KMS-11 (cell line): ENCODE results near the gene ITLN2.

Experiments used
- H2AFZ ChIP-seq: fragments of 200-600 bp; sonication (generic); 2 replicates; pipeline ENCODE4 v1.6.1; 2016; ENCODE audit warnings: antibody characterized with exemption, mixed run types, low read depth
- H3K27ac ChIP-seq: fragments of 200-600 bp; sonication (generic); 2 replicates; pipeline ENCODE4 v1.6.1; 2016; ENCODE audit warnings: mild to moderate bottlenecking, mixed run types
- H3K27me3 ChIP-seq: fragments of 200-600 bp; sonication (generic); 2 replicates; pipeline ENCODE4 v1.6.1; 2017; ENCODE audit warnings: mild to moderate bottlenecking, low read depth, mixed run types, moderate library complexity; ENCODE audit not compliant: insufficient read depth
- H3K36me3 ChIP-seq: fragments of 200-600 bp; sonication (generic); 2 replicates; pipeline ENCODE4 v1.6.1; 2017; ENCODE audit warnings: mild to moderate bottlenecking, mixed run types; ENCODE audit not compliant: insufficient read depth
- H3K4me1 ChIP-seq: fragments of 200-600 bp; sonication (generic); 2 replicates; pipeline ENCODE4 v1.6.1; 2016; ENCODE audit warnings: mild to moderate bottlenecking, low read depth, mixed run types; ENCODE audit not compliant: poor library complexity, severe bottlenecking
- H3K4me2 ChIP-seq: fragments of 200-600 bp; sonication (generic); 2 replicates; pipeline ENCODE4 v1.7.0; 2016; ENCODE audit warnings: mild to moderate bottlenecking, mixed run types
- H3K4me3 ChIP-seq: fragments of 200-600 bp; sonication (generic); IDR thresholded peaks from 2 replicates; pipeline ENCODE4 v1.6.1; 2017; ENCODE audit warnings: low read depth, low read length, mixed read lengths; ENCODE audit not compliant: insufficient read depth
- H3K79me2 ChIP-seq: fragments of 200-600 bp; sonication (generic); 2 replicates; pipeline ENCODE4 v1.6.1; 2016; ENCODE audit warnings: low read depth, mixed run types; ENCODE audit not compliant: insufficient read depth
- H3K9ac ChIP-seq: fragments of 200-600 bp; sonication (generic); 2 replicates; pipeline ENCODE4 v1.6.1; 2016; ENCODE audit warnings: mild to moderate bottlenecking, mixed run types
- H4K20me1 ChIP-seq: fragments of 200-600 bp; sonication (generic); 2 replicates; pipeline ENCODE4 v1.6.1; 2016; ENCODE audit warnings: mild to moderate bottlenecking, mixed run types; ENCODE audit not compliant: insufficient read depth
- CTCF ChIP-seq: fragments of 200-600 bp; sonication (generic); conservative IDR thresholded peaks from 2 replicates; pipeline ENCODE4 v1.6.1; 2017; ENCODE audit warnings: low read depth, mild to moderate bottlenecking, antibody characterized with exemption, low read length, moderate library complexity, mixed read lengths

ITLN2 gene

GRCh38 chr1:160963521-160963920 lies 8.9 kb upstream of the ITLN2 start:
- no peaks in the 10 kb centered on the region for H3K79me2 ChIP-seq
- H3K4me1 ChIP-seq = no peaks in the 10 kb centered on the region
- H3K4me3 ChIP-seq = no peak overlapping the region
- no peak for TF ChIP-seq CTCF
- H4K20me1 ChIP-seq = no peaks in the 10 kb centered on the region
- H3K4me2 ChIP-seq = no peak overlapping the region
- no peak overlapping the region for H3K27ac ChIP-seq
- no peaks in the 10 kb centered on the region for H3K27me3 ChIP-seq
- H2AFZ ChIP-seq = no peak overlapping the region
- H3K36me3 ChIP-seq = no peaks in the 10 kb centered on the region
- H3K9ac ChIP-seq = no peak overlapping the region

- Histone ChIP-seq H4K20me1 (no peaks in the 10 kb centered on the region), H2AFZ (no peak overlapping the region), H3K27me3 (no peaks in the 10 kb centered on the region), H3K36me3 (no peaks in the 10 kb centered on the region), H3K4me3 (no peak overlapping the region), H3K79me2 (no peaks in the 10 kb centered on the region), H3K27ac (no peak overlapping the region), H3K4me1 (no peaks in the 10 kb centered on the region), H3K4me2 (no peak overlapping the region), H3K9ac (no peak overlapping the region)
- TF ChIP-seq CTCF = no peak
Measured at GRCh38 chr1:160961419-160961818, 6.8 kb upstream of the ITLN2 start.

GRCh38 chr1:160956966-160957365 lies 2.4 kb upstream of the ITLN2 start:
- no peaks in the 10 kb centered on the region for H4K20me1 ChIP-seq
- H3K9ac ChIP-seq = no peak overlapping the region
- no peak overlapping the region for H3K4me2 ChIP-seq
- no peak overlapping the region for H3K27ac ChIP-seq
- no peaks in the 10 kb centered on the region for H3K27me3 ChIP-seq
- no peak for TF ChIP-seq CTCF
- H3K36me3 ChIP-seq = no peaks in the 10 kb centered on the region
- H3K4me1 ChIP-seq = peaks cover 19% of the 10 kb centered on the region
- H2AFZ ChIP-seq = no peak overlapping the region
- no peaks in the 10 kb centered on the region for H3K79me2 ChIP-seq
- H3K4me3 ChIP-seq = no peak overlapping the region

- Histone ChIP-seq H3K79me2 (no peaks in the 10 kb centered on the region), H3K4me1 (peaks cover 29% of the 10 kb centered on the region), H3K27ac (no peak overlapping the region), H4K20me1 (no peaks in the 10 kb centered on the region), H3K4me3 (no peak overlapping the region), H3K4me2 (no peak overlapping the region), H2AFZ (no peak overlapping the region; the same call in 1 of the 2 replicates), H3K9ac (no peak overlapping the region), H3K27me3 (no peaks in the 10 kb centered on the region), H3K36me3 (no peaks in the 10 kb centered on the region)
- no peak for TF ChIP-seq CTCF
Measured at GRCh38 chr1:160953030-160953429, 1.6 kb downstream of the ITLN2 start.

GRCh38 chr1:160952129-160952510 lies 2.5 kb downstream of the ITLN2 start:
- H2AFZ ChIP-seq = peak overlapping the region; percentile 19; the same call in 1 of the 2 replicates
- H3K4me2 ChIP-seq = peak overlapping the region; percentile 6; the same call in 1 of the 2 replicates
- H3K79me2 ChIP-seq = no peaks in the 10 kb centered on the region
- no peak overlapping the region for H3K4me3 ChIP-seq
- no peak for TF ChIP-seq CTCF
- peak overlapping the region; percentile 3; the same call in 1 of the 2 replicates for H3K27ac ChIP-seq
- no peaks in the 10 kb centered on the region for H3K27me3 ChIP-seq
- H3K36me3 ChIP-seq = no peaks in the 10 kb centered on the region
- H3K9ac ChIP-seq = no peak overlapping the region
- H4K20me1 ChIP-seq = no peaks in the 10 kb centered on the region
- H3K4me1 ChIP-seq = peaks cover 29% of the 10 kb centered on the region
